ENCODE measurements around the gene CHD9.
"Not testable (repeated sequence)": the region's sequence is repeated elsewhere in the genome, so short reads cannot be mapped to it uniquely, and the experiment has no call there.

Gene CHD9

GRCh38 chr16:53075461-53075860 lies 20.7 kb downstream of the CHD9 start:
- DNase-seq = not testable (repeated sequence)

- DNase-seq = no peak
These were observed 23.5 kb downstream of the CHD9 start for GRCh38 chr16:53078247-53078646.

- DNase-seq = no peak
These were observed 24.1 kb downstream of the CHD9 start for GRCh38 chr16:53078765-53079485.

GRCh38 chr16:53080345-53081031 lies 25.7 kb downstream of the CHD9 start:
- DNase-seq = no peak

GRCh38 chr16:53081032-53081424 lies 26.2 kb downstream of the CHD9 start:
- no peak for DNase-seq

GRCh38 chr16:53081686-53082407 lies 27.1 kb downstream of the CHD9 start:
- DNase-seq = no peak

- no peak for DNase-seq
These were observed 27.7 kb downstream of the CHD9 start for GRCh38 chr16:53082509-53082908.

GRCh38 chr16:53083119-53083518 lies 28.3 kb downstream of the CHD9 start:
- no peak for DNase-seq

GRCh38 chr16:53084141-53084541 lies 29.4 kb downstream of the CHD9 start:
- no peak for DNase-seq

- DNase-seq = no peak
These were observed 30.0 kb downstream of the CHD9 start for GRCh38 chr16:53084746-53085334.

- no peak for DNase-seq
These were observed 30.6 kb downstream of the CHD9 start for GRCh38 chr16:53085369-53085843.

- no peak for DNase-seq
These were observed 31.2 kb downstream of the CHD9 start for GRCh38 chr16:53085931-53086421.

- DNase-seq = no peak
These were observed 32.3 kb downstream of the CHD9 start for GRCh38 chr16:53087101-53087500.

GRCh38 chr16:53089434-53090285 lies 34.9 kb downstream of the CHD9 start:
- no peak for DNase-seq

GRCh38 chr16:53090286-53090590 lies 35.4 kb downstream of the CHD9 start:
- no peak for DNase-seq

- no peak for DNase-seq
These were observed 36.0 kb downstream of the CHD9 start for GRCh38 chr16:53090591-53091411.

GRCh38 chr16:53091466-53092211 lies 36.8 kb downstream of the CHD9 start:
- DNase-seq = no peak

- no peak for DNase-seq
These were observed 37.5 kb downstream of the CHD9 start for GRCh38 chr16:53092284-53092683.

GRCh38 chr16:53093162-53093744 lies 38.5 kb downstream of the CHD9 start:
- no peak for DNase-seq

GRCh38 chr16:53094013-53094630 lies 39.3 kb downstream of the CHD9 start:
- no peak for DNase-seq
